Head of caudate nucleus (tissue), 42 donors: Measurements from ENCODE around the gene PHAX.
"Not testable (repeated sequence)": the region's sequence is repeated elsewhere in the genome, so short reads cannot be mapped to it uniquely, and the experiment has no call there.

Experiments used
- DNase-seq, 42 donors: peaks; one replicate each; pipeline versions ENCODE4 v3.0.0 to v3.0.0-alpha.2; 2020 to 2021; ENCODE audit warnings: mixed read lengths in 7 of 42
- intact Hi-C: fragments of 100-400 bp; cut with DNase I; formaldehyde crosslinking; loops from one replicate; pipeline ENCODE4 v1.15.0; 2022

Gene PHAX

GRCh38 chr5:126649057-126649456, 48.3 kb downstream of the PHAX start:
- DNase-seq, intact Hi-C loops: not testable (repeated sequence)

DNA sequence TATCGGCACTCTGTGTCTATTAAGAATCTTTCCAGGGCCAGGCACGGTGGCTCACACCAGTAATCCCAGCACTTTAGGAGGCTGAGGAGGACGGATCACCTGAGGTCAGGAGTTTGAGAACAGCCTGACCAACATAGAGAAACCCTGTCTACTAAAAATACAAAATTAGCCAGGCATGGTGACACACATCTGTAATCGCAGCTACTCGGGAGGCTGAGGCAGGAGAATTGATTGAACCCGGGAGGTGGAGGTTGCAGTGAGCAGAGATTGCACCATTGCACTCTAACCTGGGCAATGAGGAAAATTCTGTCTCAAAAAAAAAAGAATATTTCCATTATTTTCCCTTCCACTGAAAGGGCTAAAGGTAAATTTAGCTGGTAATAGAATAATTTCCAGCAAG, 49.0 kb downstream of the PHAX start:
- intact Hi-C loops: not testable (repeated sequence)

GRCh38 chr5:126650463-126650862, 49.7 kb downstream of the PHAX start:
- DNase-seq: no peak
- intact Hi-C loops: no loop called here

More for the DNA sequence above, 49.0 kb downstream of the PHAX start:
- not testable (repeated sequence) for DNase-seq

- no peak for DNase-seq
- intact Hi-C loops: no loop called here
Measured at GRCh38 chr5:126651013-126651577, 50.3 kb downstream of the PHAX start.

- intact Hi-C loops: loop anchor here (5.0 kb wide), 1 partner anchor 121 kb away; the partner anchor contains the start of gene LMNB1
Measured at GRCh38 chr5:126656401-126657007, 55.8 kb downstream of the PHAX start.

DNA sequence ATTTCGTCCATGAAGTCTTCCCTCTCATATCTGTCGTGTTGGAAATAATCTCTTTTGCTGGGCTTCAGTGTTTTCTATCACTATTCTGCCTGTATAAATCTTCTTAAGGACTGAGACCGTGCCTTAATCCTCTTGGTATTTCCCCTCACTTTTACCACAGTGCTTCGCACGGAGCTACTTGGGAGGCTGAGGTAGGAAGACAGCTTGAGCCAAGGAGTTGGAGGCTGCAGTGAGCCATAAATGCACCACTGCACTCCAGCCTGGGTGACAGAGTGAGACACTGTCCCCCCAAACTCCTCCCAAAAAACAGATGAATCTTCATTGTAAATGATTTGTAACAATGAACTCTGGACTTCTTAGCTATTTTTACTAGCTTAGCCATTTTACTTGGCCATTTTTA, 57.8 kb downstream of the PHAX start:
- no peak for DNase-seq
- intact Hi-C loops: loop anchor here (5.0 kb wide), 1 partner anchor 119 kb away; the partner anchor contains the start of gene LMNB1

More at GRCh38 chr5:126656401-126657007, 55.8 kb downstream of the PHAX start:
- DNase-seq: peak in 24 of 42 donors; percentile 10 to 68 (median 30)

GRCh38 chr5:126659805-126660482, 59.2 kb downstream of the PHAX start:
- no peak for DNase-seq
- intact Hi-C loops: loop anchor here (5.0 kb wide), 1 partner anchor 117 kb away; the partner anchor contains the start of gene LMNB1

DNA sequence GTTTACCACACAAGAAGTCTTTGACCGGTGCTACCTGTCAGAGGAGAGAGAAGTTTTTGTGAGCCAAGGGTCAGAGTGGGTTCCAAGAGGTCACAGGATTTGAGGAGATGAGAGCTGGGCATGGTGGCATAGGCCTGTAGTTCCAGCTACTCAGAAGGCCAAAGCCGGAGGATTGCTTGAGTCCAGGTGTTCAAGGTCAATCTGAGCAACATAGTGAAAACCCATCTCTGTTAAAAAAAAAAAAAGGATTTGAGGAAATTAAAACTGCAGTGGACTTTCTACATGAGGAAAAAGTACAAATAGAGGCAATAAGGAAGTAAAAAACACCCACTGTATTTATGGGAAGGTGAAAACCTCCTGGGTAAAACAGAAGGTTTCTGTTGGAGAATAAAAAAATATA, 63.8 kb downstream of the PHAX start:
- intact Hi-C loops: no loop called here

DNA sequence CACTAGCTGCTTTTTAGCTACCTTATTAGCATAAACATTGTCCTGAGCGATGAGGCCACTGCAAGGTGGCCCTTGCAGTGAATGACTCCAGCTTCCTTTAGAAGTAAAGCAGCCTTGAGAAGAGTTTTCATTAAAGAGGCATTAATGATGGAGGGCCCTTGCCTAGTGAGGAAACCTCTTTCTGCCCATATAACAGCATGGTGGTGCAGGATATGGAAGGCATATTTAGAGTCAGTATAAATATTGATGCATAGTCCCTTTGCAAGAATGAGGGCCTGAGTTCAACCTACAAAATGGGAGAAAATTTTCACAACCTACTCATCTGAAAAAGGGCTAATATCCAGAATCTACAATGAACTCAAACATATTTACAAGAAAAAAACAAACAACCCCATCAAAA, 69.4 kb downstream of the PHAX start:
- intact Hi-C loops, DNase-seq: not testable (repeated sequence)

More for the DNA sequence above, 63.8 kb downstream of the PHAX start:
- DNase-seq: no peak

DNA sequence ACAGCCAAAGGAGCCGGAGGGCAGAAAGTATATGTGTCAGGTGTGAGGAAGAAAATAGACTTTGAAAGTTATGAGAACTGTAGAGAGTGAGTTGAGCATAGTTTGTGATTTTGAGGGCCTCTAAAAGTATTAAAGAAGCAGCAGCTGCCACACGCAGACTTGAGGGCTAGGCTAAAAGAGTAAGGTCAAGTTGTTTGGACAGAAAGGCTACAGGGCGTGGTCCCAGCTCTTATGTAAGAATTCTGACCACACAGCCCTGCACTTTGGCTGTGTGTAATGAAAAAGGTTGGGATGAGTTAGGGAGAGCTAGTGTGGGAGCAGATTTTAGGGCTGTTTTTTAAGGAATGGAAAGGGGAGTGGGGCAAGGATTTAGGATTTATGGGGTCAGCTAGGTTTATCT, 70.9 kb downstream of the PHAX start:
- intact Hi-C loops, DNase-seq: not testable (repeated sequence)

DNA sequence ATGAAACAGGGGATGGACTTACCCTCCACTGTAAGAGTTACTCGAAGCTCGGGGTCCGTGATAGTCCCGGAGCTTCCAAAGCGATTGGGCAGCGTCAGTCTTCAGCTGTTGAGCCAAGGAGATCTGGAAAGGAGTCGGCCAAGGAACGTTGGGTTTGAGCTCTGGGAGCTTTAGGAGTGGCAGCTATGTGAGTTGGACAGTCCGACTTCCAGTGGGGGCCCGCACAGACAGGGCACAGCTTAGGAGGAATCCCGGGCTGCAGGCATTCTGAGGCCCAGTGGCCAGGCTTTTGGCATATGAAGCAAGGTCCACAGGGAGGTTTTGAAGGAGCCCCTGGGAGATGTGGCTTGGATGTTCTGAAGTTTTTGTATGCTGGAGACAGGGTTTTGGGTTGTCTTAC, 72.7 kb downstream of the PHAX start:
- DNase-seq: no peak
- intact Hi-C loops: no loop called here

GRCh38 chr5:126674145-126674544, 73.4 kb downstream of the PHAX start:
- no peak for DNase-seq
- intact Hi-C loops: no loop called here

DNA sequence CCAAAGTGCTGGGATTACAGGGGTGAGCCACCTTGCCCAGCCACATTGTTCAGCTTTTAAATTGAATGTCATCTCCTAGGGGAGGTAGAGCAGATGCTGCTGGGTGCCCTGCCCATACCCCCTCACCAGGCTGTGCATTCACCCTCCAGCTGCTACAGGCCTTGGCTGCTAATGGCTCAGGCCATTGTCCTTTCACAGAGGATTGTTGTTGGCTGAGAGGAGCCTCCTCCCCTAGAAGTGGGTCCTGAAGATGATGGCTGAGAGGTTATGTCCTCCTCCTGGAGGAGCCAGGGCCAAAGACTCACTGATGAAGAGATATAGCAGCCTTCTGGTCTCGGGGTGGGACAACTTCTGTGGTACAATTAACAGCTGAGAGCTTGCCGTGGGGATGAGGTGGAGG, 74.6 kb downstream of the PHAX start:
- intact Hi-C loops: loop anchor here (5.0 kb wide), 1 partner anchor 102 kb away; the partner anchor contains the start of gene LMNB1
- no peak for DNase-seq

- intact Hi-C loops: loop anchor here (5.0 kb wide), 1 partner anchor 101 kb away; the partner anchor contains the start of gene LMNB1
- peak in 40 of 42 donors; percentile 11 to 85 (median 62) for DNase-seq
Measured at GRCh38 chr5:126676195-126676624, 75.5 kb downstream of the PHAX start.
